Measurements from ENCODE around the gene SNX24. TPM values are rescaled to one million over a fixed set of nuclear protein-coding genes. Genes with fewer than 3 reads are reported as not detected.
"Not testable (repeated sequence)": the region's sequence is repeated elsewhere in the genome, so short reads cannot be mapped to it uniquely, and the experiment has no call there.

The SNX24 gene
- polyA plus RNA-seq, 12 donors = 10.5 to 26.1 (median 15.5) TPM; not detected in 1

DNA sequence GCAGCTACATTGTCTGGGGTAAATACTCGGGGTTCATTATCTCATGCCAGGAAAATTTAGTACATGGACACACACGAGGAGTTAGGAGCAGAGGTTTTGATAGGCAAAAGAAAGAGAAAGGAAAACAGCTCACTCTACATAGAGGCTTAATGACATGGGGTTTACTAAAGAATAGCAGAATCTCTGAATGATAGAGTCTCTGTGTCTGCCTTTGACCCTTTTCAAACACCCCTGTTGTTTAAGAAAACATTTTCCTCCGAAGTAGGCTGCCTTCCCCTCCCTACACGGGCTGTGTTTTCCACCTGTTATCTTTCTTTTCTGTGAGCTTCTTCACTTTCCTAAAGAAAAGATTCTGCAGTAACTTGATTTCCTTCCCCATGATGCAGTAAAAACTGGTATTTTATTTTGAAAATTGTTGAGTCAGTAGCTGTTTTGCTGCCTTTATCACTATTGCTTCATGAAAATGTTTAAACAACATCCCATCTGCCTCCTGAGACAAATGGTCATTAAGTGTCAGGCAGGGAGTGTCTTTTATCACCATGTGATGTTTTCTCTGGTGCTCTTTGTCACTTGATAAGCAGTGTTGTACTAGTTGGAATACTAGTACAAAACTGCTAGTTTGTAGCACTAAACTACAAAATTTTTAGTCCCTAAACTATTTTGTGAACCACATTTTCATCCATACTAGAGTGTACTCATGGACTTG, 114.5 kb downstream of the SNX24 start:
- no peak for DNase-seq

- no peak for DNase-seq
Measured at GRCh38 chr5:122963305-122963704, 117.9 kb downstream of the SNX24 start.

- no peak for DNase-seq
Measured at GRCh38 chr5:122965111-122965510, 119.7 kb downstream of the SNX24 start.

- DNase-seq = no peak
Measured at GRCh38 chr5:122967085-122967484, 121.7 kb downstream of the SNX24 start.

DNA sequence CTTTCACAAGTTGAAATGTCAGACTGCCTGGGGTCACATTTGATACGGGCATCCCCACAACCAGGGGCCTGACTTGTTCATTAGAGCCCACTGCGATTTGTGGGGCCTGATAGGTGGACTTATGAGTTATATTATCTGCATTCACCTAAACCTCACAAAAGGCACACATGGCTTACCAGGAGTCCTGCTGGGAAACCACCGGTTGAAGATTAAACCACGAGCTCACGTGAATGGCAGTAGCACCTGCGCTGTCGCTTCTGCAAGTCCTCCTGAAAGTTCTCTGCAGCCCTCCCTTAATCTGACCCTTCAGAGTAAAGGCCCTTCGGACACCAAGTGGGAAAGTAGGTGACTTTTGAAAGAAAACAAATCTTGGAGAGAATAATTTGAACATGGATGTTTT, 122.2 kb downstream of the SNX24 start:
- DNase-seq = no peak

- not testable (repeated sequence) for DNase-seq
Measured at GRCh38 chr5:122968056-122968455, 122.6 kb downstream of the SNX24 start.

- no peak for DNase-seq
Measured at GRCh38 chr5:122971333-122971732, 125.9 kb downstream of the SNX24 start.

DNA sequence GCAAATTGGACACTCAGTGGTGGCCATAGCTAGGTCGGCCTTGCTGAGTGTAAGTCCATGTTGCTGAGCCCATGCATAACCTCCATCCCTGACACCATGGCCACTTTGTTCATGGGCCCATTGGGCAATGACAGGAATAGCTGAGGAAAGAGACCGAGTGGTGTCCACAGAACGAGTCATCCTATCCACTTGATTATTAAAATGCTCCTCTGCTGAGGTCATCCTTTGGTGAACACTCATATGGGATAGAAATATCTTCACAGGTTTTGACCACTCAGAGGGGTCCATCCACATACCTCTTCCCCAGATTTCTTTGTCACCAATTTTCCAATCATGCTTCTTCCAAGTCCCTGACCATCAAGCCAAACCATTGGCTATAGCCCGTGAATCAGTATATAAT, 127.5 kb downstream of the SNX24 start:
- DNase-seq = no peak

- not testable (repeated sequence) for DNase-seq
Measured at GRCh38 chr5:122973759-122974158, 128.3 kb downstream of the SNX24 start.

GRCh38 chr5:122974251-122974650, 128.8 kb downstream of the SNX24 start:
- DNase-seq = not testable (repeated sequence)

GRCh38 chr5:122977319-122977718, 131.9 kb downstream of the SNX24 start:
- no peak for DNase-seq

- no peak for DNase-seq
Measured at GRCh38 chr5:122978068-122978467, 132.7 kb downstream of the SNX24 start.

- no peak for DNase-seq
Measured at GRCh38 chr5:122978644-122979297, 133.4 kb downstream of the SNX24 start.

GRCh38 chr5:122981846-122982245, 136.4 kb downstream of the SNX24 start:
- no peak for DNase-seq

- no peak for DNase-seq
Measured at GRCh38 chr5:122982376-122982775, 137.0 kb downstream of the SNX24 start.

- no peak for DNase-seq
Measured at GRCh38 chr5:122984425-122984824, 139.0 kb downstream of the SNX24 start.

DNA sequence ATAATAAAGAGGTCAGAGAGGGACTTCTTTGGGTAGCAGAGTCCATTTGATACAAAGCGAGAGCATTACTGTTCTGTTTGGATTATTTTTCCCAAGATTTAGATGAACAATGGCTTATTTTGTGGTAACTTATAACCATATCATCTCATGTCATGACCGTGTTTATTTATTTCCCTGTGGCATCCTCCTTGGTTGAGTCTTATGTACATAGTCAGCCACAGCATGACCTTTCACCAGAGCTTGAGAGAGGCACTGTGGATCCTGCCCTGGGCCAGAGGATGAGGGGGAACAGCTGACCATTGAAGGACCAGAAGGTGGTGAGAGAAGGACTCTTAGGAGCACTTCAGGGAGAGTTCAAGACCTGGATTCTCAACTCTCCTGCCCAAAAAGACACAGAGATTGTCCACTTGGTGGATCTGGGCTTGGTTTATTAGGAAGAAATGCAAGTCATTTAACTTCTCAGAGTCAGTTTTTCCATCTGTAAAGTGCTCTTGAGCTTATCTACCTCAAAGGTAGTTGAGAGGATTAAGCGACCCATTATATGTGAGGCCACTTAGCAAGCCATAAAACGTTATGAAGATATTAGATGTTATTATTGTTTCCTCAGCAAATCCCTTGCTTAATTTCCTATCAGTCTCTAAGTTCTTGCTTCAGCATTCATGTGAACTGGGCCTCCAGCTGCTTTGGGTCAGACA, 139.7 kb downstream of the SNX24 start:
- DNase-seq = no peak

- no peak for DNase-seq
Measured at GRCh38 chr5:122985954-122986721, 140.7 kb downstream of the SNX24 start.

DNA sequence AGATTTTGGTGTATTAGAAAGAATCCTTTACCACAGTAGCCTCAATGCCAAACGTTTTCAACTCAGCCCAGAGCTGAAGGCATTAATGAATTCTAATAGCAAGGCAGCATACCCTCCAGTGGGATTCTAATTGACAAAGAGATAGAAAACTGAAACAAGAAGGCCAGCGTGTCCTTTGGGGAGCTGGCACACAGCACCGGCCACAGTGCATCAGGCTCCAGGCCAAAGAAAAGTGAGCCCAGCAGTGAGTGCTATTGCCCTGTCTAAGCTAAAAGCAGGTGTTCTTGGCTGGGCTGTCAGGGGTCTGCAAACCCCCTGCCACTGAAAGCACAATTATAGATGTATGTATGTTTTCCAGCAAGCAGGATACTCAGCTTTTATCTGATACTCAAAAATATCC, 150.7 kb downstream of the SNX24 start:
- DNase-seq = no peak

GRCh38 chr5:122997294-122997693, 151.9 kb downstream of the SNX24 start:
- no peak for DNase-seq

GRCh38 chr5:122999947-123000563, 154.6 kb downstream of the SNX24 start:
- no peak for DNase-seq

DNA sequence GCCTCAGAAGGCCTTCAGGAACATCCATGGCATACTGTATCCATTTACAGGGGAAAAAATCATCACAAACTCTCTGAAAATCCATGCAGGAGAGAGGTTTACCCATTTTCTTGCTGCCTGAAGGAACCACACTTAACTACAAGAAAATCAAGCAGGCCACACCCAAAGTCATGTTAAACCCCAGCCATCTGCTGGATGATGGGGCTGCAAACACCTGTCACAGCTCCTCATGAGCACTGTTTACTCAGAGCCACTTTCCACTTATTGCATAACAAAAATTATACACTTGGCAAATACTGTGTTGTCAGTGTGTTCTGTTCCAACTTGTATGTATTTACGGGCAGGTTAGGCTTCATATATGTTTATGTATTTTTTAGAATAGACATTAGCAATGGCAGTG, 155.3 kb downstream of the SNX24 start:
- no peak for DNase-seq
